NT2/D1 (cell line): Measurements from ENCODE around the gene TPM2.

Experiments used
- SUZ12 ChIP-seq: IDR thresholded peaks from 2 replicates; pipeline ENCODE4 v1.6.1; 2011; ENCODE audit not compliant: insufficient read length, insufficient read depth; ENCODE audit errors: extremely low read depth
- YY1 ChIP-seq: IDR thresholded peaks from 2 replicates; pipeline ENCODE4 v1.6.1; 2011; ENCODE audit not compliant: insufficient read length, insufficient read depth
- ZNF274 ChIP-seq: IDR thresholded peaks from 2 replicates; pipeline ENCODE4 v1.6.1; 2011; ENCODE audit warnings: mild to moderate bottlenecking, low read depth, low read length

- TF ChIP-seq ZNF274 (no peak), SUZ12 (no peak), YY1 (no peak)
These were observed 8.5 kb upstream of the TPM2 start for GRCh38 chr9:35698231-35698630.
